Stimulated activated CD8-positive, alpha-beta memory T cell treated with anti-CD3 and anti-CD28 coated beads, Interleukin-4, amount 100 ng/mL, for 24 hours (primary cell): ENCODE measurements around the gene TAAR8.
"Not testable (repeated sequence)": the region's sequence is repeated elsewhere in the genome, so short reads cannot be mapped to it uniquely, and the experiment has no call there.

Experiments used
- DNase-seq: peaks from one replicate; pipeline ENCODE4 v3.0.0-alpha.2; 2020; ENCODE audit warnings: low read depth

TAAR8 gene

GRCh38 chr6:132548746-132549463 lies 3.6 kb upstream of the TAAR8 start:
- DNase-seq, result no peak

DNA sequence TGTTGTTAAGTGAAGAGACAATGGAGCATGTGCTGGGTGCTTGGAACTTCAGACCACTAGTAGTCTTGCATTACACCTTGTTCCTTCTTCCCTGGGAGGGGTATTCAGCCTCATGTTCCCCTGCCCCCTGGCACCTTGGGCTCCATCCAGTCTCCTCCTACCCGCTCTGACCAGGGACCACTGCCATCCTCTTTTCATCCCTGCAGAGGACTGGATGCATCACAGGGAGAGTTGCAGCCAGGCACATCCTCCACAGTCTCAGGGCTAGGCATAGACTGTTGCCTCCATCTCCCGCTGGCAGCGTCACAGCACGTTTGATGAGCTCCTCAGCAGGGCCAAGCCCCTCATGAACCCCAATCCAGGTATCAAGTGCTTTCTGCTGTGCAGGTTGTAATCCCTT lies 1.3 kb upstream of the TAAR8 start:
- DNase-seq, result no peak

DNA sequence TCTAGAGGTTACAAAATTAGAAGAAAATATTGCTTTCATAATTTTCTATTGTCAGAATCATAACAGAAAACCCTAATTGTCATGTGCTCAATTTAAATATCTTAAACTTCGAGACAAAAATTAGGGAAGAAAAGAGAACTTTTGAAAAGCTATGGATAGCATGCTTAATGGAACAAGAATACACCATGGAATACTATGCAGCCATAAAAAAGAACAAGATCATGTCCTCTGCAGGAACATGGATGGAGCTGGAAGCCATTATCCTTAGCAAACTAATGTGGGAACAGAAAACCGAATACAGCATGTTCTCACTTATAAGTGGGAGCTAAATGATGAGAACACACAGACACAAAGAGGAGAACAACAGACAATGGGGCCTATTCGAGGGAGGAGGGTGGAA lies 7.6 kb downstream of the TAAR8 start:
- not testable (repeated sequence) for DNase-seq

DNA sequence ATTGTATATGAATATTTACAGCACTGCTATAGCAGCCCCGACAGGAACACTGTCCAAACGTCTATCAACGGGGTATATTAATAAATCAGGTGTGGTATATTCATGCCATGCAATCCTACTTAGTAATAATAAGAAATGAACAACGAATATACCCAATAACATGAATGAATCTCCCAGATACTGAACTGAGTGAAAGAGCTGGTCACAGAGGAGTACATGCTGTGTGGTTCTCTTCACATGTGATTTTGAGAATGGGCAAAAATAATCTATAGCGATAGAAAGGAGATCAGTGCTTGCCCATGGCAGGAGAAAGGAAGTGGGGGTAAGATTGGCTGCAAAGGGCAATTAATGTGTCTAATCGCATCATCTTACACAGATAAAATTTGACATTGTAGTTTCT lies 13.9 kb downstream of the TAAR8 start:
- DNase-seq, result no peak

GRCh38 chr6:132567566-132567965 lies 15.1 kb downstream of the TAAR8 start:
- no peak for DNase-seq

- DNase-seq, result no peak
These were observed 16.1 kb downstream of the TAAR8 start for GRCh38 chr6:132568611-132569010.

- no peak for DNase-seq
These were observed 16.7 kb downstream of the TAAR8 start for GRCh38 chr6:132569170-132569569.

- no peak for DNase-seq
These were observed 17.8 kb downstream of the TAAR8 start, which contains the start of gene TAAR6 for GRCh38 chr6:132570221-132570777. Gene TAAR6, plus strand, starts transcription at chr6:132570322. Its CDS starts 0 bp downstream, at chr6:132570322.

GRCh38 chr6:132571774-132572173 lies 19.3 kb downstream of the TAAR8 start:
- no peak for DNase-seq

- DNase-seq, result no peak
These were observed 32.2 kb downstream of the TAAR8 start for GRCh38 chr6:132584698-132585097.

- no peak for DNase-seq
These were observed 35.0 kb downstream of the TAAR8 start for GRCh38 chr6:132587424-132587823.

- no peak for DNase-seq
These were observed 37.0 kb downstream of the TAAR8 start, which contains the start of gene TAAR5 for GRCh38 chr6:132589454-132589853. Gene TAAR5, minus strand, starts transcription at chr6:132589741. Its CDS starts 55 bp downstream, at chr6:132589686.

- no peak for DNase-seq
These were observed 37.9 kb downstream of the TAAR8 start for GRCh38 chr6:132590362-132590761.

DNA sequence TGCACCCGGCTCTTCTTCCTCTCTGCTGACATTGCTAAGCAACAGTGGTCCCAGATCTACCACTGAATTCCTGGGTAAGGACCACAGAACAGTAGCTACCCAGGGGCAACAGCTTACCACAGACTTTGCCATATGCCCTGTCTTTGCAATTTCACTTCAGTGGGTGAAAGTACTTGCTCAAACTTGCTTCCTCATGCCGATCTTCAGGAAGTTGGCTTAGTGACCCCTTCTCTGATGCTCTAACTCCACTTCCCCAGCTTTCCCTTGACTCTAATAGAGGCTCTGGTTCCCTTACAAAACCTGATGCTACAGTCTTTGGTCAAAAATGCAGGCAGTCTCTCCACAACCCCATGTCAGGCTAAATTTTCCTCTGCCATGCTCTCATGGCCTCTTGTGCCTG lies 40.4 kb downstream of the TAAR8 start:
- DNase-seq, result no peak

GRCh38 chr6:132596201-132596600 lies 43.7 kb downstream of the TAAR8 start:
- no peak for DNase-seq

GRCh38 chr6:132598473-132598872 lies 46.0 kb downstream of the TAAR8 start:
- no peak for DNase-seq

DNA sequence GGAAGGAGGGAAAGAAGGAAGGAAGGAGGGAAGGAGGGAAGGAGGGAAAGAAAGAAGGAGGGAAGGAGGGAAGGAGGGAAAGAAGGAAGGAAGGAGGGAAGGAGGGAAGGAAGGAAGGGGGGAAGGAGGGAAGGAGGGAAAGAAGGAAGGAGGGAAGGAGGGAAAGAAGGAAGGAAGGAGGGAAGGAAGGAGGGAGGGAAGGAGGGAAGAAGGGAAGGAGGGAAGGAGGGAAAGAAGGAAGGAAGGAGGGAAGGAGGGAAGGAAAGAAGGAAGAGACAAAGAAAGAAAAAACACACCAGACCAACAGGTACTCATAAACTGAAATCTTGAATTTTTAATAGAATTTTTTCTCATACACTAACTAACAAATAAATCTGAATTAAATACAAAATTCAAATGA lies 48.4 kb downstream of the TAAR8 start:
- DNase-seq, result not testable (repeated sequence)
